H4 (cell line): ENCODE data around the gene LONP1. TPM values are rescaled to one million over a fixed set of nuclear protein-coding genes. Genes with fewer than 3 reads are reported as not detected.
"Not testable (repeated sequence)": the region's sequence is repeated elsewhere in the genome, so short reads cannot be mapped to it uniquely, and the experiment has no call there.

Experiments
- DNase-seq: peaks from one replicate; pipeline ENCODE4 v3.0.0-alpha.2; 2015; ENCODE audit warnings: low spot score
- total RNA-seq: library from RNA; depleted of rRNA; stranded (reverse); fragments of >200 nt; shearing (Covaris generic); gene quantifications from 2 replicates; pipeline ENCODE4 v1.2.3, GENCODE V29; 2014

The LONP1 gene
- total RNA-seq, 1 experiment from 2014 or later, result 49.1 TPM

GRCh38 chr19:5693195-5694166 lies 26.5 kb downstream of the LONP1 start:
- no peak for DNase-seq

- no peak for DNase-seq
Measured at GRCh38 chr19:5692723-5693194, 27.2 kb downstream of the LONP1 start.

GRCh38 chr19:5691822-5692722 lies 27.9 kb downstream of the LONP1 start:
- no peak for DNase-seq

- DNase-seq, result peak; percentile 53
Measured at GRCh38 chr19:5690955-5691821, 28.8 kb downstream of the LONP1 start.

- DNase-seq, result peak; percentile 96
Measured at GRCh38 chr19:5690125-5690954, 29.6 kb downstream of the LONP1 start, which contains the start of gene RPL36. TSS of gene RPL36 (plus strand) at chr19:5690295. CDS start at chr19:5690508, 213 bp downstream.

GRCh38 chr19:5688262-5688881 lies 31.6 kb downstream of the LONP1 start:
- DNase-seq, result not testable (repeated sequence)

GRCh38 chr19:5687360-5688198 lies 32.4 kb downstream of the LONP1 start:
- no peak for DNase-seq

- peak; percentile 81 for DNase-seq
Measured at GRCh38 chr19:5686647-5687359, 33.1 kb downstream of the LONP1 start.

GRCh38 chr19:5686326-5686646 lies 33.7 kb downstream of the LONP1 start:
- DNase-seq, result no peak

- DNase-seq, result no peak
Measured at GRCh38 chr19:5684694-5685430, 35.1 kb downstream of the LONP1 start.

GRCh38 chr19:5683177-5683886 lies 36.6 kb downstream of the LONP1 start:
- DNase-seq, result no peak

- no peak for DNase-seq
Measured at GRCh38 chr19:5682107-5682482, 37.9 kb downstream of the LONP1 start.

GRCh38 chr19:5681391-5682106 lies 38.4 kb downstream of the LONP1 start:
- DNase-seq, result no peak

GRCh38 chr19:5680437-5681368 lies 39.2 kb downstream of the LONP1 start, which contains the start of the genes HSD11B1L and MICOS13:
TSS of gene HSD11B1L (plus strand) at chr19:5681027. CDS start at chr19:5684833, 3,806 bp downstream.
TSS of gene MICOS13 (minus strand) at chr19:5680516. CDS start at chr19:5680486, 30 bp downstream.
- peak; percentile 98 for DNase-seq

GRCh38 chr19:5680084-5680436 lies 39.9 kb downstream of the LONP1 start:
- no peak for DNase-seq
